ENCODE measurements around the gene RUNDC3A.

GRCh38 chr17:44359006-44359405 lies 50.6 kb downstream of the RUNDC3A start:
- TF ChIP-seq EZH2phosphoT487 (IDR thresholded peaks at IDR 0.05; ENCODE audit: low read depth), result no peak
- TF ChIP-seq CTCF (IDR thresholded peaks at IDR 0.05; ENCODE audit: low read depth, low read length), result no peak

Data from OCI-LY3 (cell line).